Lower leg skin (tissue), 4 donors: ENCODE measurements around the gene NOC4L. TPM values are rescaled to one million over a fixed set of nuclear protein-coding genes. Genes with fewer than 3 reads are reported as not detected.

ENCODE experiments used
- DNase-seq, 2 donors: peaks; one replicate each; pipeline ENCODE4 v3.0.0-alpha.2; 2019; ENCODE audit warnings: low spot score in 2 of 2
- H3K4me3 ChIP-seq: fragments of 200-600 bp; sonication (generic); 2 replicates; pipeline ENCODE4 v1.5.1; 2017; ENCODE audit warnings: mild to moderate bottlenecking, low read depth; ENCODE audit not compliant: poor library complexity, severe bottlenecking
- CTCF ChIP-seq, 3 donors: fragments of 450-650 bp; IDR thresholded peaks; one replicate each; pipeline ENCODE4 v1.5.1; 2016; ENCODE audit warnings: antibody characterized with exemption in 3 of 3, mild to moderate bottlenecking in 3 of 3, moderate library complexity in 2 of 3
- POLR2A ChIP-seq, 2 donors: fragments of 450-650 bp; IDR thresholded peaks; one replicate each; pipeline ENCODE4 v1.6.1; 2016 to 2017; ENCODE audit warnings: antibody characterized with exemption in 2 of 2, mild to moderate bottlenecking in 1 of 2, moderate library complexity in 1 of 2
- WGBS, 2 donors: methylation state at CpG; one replicate each; pipeline ENCODE4 v1.1.5; 2018; 5-methylcytosine and 5-hydroxymethylcytosine counted together
- intact Hi-C: fragments of 100-400 bp; cut with DNase I; formaldehyde crosslinking; loops from one replicate; pipeline ENCODE4 v1.15.0; 2023; ENCODE audit warnings: low total_unique reads
- total RNA-seq, 4 donors: library from RNA; depleted of rRNA; stranded (reverse); fragments of >200 nt; gene quantifications; one replicate each; pipeline ENCODE4 v1.1.0, GENCODE V29; 2016

The NOC4L gene
- total RNA-seq, 4 donors from 2014 or later, result 7.3 to 17.7 (median 14.1) TPM

DNA sequence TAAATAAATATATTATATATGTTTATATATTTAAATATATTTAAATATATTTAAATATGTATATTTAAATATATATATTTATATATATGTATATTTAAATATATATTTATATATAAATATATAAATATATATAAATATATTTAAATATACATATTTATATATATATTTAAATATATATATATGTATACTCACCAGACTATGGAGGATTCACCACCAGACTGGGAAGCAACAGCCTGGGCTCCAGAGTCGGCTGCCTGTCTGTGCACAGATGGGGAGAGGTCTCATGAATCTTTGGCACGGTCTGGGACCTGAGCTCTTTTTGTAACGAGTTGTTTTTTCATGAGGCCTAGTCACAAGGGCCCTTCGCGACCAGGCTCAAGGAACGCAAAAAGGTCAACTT is 21.3 kb downstream of the NOC4L start:
- intact Hi-C loops, result no loop called here
- TF ChIP-seq POLR2A (IDR thresholded peaks at IDR 0.05), result no peak
- TF ChIP-seq CTCF (IDR thresholded peaks at IDR 0.05), result no peak
- H3K4me3 ChIP-seq, result no peak overlapping the region
- 94 to 95% methylated on average over 6 of the region's 6 CpGs for WGBS, 2 donors
- no peak for DNase-seq

GRCh38 chr12:132166093-132166492 is 21.8 kb downstream of the NOC4L start:
- intact Hi-C loops, result no loop called here
- 92 to 94% methylated on average over 2 of the region's 2 CpGs for WGBS, 2 donors
- H3K4me3 ChIP-seq, result no peak overlapping the region
- TF ChIP-seq POLR2A (IDR thresholded peaks at IDR 0.05) (no peak), CTCF (IDR thresholded peaks at IDR 0.05) (no peak)
- no peak for DNase-seq

GRCh38 chr12:132166801-132167591 is 22.7 kb downstream of the NOC4L start:
- DNase-seq, result no peak
- WGBS, 2 donors, result 92 to 93% methylated on average over 10 of the region's 10 CpGs
- no peak overlapping the region for H3K4me3 ChIP-seq
- TF ChIP-seq POLR2A (IDR thresholded peaks at IDR 0.05), result no peak
- no peak for TF ChIP-seq CTCF (IDR thresholded peaks at IDR 0.05)
- intact Hi-C loops, result no loop called here

DNA sequence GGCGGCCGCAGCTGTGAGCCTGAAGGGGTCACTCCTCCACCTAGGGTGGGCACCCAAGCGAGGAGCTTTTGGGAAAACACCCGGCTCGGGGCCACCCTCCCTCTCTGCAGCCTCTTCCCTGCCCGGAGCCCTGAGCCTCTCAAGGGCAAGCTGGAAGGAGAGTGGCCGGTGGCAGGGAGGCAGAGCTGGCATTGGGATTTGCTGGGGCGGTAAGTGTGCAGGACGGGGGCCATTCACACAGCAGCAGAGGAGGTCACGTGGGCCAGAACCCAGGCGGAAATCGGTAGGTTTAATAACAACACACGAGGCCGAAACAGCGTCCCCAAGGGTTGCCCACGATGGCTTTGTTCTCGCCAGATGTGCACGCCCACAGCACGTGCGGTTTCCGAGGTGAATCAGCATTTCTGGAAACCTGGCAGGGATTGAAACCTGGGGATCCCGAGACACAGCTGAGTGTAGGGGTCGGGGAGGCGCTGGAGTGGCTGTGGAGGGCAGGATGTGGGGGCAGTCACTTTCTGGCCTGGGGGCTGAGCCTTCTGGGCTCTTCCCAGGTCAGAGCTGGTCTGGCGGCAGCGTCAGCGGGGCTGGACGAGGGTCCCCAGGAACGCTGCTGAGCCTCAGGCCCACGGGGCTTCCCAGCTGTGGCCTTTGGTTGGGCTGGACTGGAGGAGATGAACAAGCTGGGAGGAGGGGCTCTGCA is 23.5 kb downstream of the NOC4L start:
- no peak for DNase-seq
- TF ChIP-seq CTCF (IDR thresholded peaks at IDR 0.05) (no peak), POLR2A (IDR thresholded peaks at IDR 0.05) (no peak)
- H3K4me3 ChIP-seq, result no peak overlapping the region
- 67 to 79% methylated on average over 20 to 28 of the region's 30 CpGs for WGBS, 2 donors
- intact Hi-C loops, result no loop called here

GRCh38 chr12:132168311-132169031 is 24.2 kb downstream of the NOC4L start:
- no peak for TF ChIP-seq POLR2A (IDR thresholded peaks at IDR 0.05)
- no peak for TF ChIP-seq CTCF (IDR thresholded peaks at IDR 0.05)
- intact Hi-C loops, result no loop called here
- 79% methylated on average over 11 to 14 of the region's 31 CpGs for WGBS, 2 donors
- H3K4me3 ChIP-seq, result no peak overlapping the region
- DNase-seq, result no peak
